Heart left ventricle (tissue), 13 donors: ENCODE results near the gene ASB2.

Source experiments
- POLR2A ChIP-seq, 2 donors: fragments of 450-650 bp; IDR thresholded peaks; one replicate each; pipeline ENCODE4 v1.6.1; 2017; ENCODE audit warnings: antibody characterized with exemption in 2 of 2, mild to moderate bottlenecking in 2 of 2, moderate library complexity in 2 of 2
- TF ChIP-seq, protein P1 (sequence below), 12 donors: fragments of 200-600 bp; sonication (generic) in 4 of 12; IDR thresholded peaks; one replicate each; pipeline versions ENCODE4 v1.5.0 to v1.8.0; 2018 to 2022; ENCODE audit warnings: antibody characterized with exemption in 12 of 12, mild to moderate bottlenecking in 5 of 12
- donor health status: ischemic (EF 13 %, LVEDD 7.1; RV severe dilation, severe dysfunction).
- donor health status: DM: no; HTN: yes; CAD: no.
- donor health status: DM: no; HTN: no; CAD: no.
- donor health status: ischemic (EF 25% LVEDD 6.9; RV normal size, moderate dysfunction).
- donor health status: ischemic (EF 25% LVEDD 5.7; RV mildly dilated, moderate dysfunction).
- donor health status: ischemic (EF 35%, LVEDD 5.7; RV mildly dilated, moderate dysfunction).
- donor health status: nonischemic (EF 11% LVEDD 7.7; RV severe dilation, severe dysfunction).
- donor health status: DM: yes; HTN: yes; CAD: no.
- donor health status: PGD.
- donor health status: ischemic (EF 29% LVEDD 5.4; RV normal size, mild dysfunction).
- donor health status: nonischemic (EF 23%, LVEDD 6.1; RV moderate dilation, normal function).

DNA sequence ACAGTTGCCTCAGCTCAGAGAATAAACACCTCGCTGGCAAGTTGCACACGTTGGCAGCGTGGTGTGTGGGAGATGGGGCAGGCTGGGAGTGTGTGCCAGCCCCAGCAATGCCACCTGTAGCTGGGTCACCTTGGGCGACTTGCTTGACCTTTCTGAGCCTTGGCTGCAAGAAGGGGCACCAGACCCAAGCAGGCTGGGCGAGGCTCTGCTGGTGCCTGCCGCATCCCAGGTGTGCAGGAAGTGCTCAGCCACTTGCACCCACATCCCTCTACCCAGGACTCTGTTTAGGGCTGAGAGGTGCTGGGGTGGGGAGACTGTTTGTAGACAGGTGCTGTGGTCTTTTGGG is 48.6 kb downstream of the ASB2 start:
- TF ChIP-seq, protein P1, sequence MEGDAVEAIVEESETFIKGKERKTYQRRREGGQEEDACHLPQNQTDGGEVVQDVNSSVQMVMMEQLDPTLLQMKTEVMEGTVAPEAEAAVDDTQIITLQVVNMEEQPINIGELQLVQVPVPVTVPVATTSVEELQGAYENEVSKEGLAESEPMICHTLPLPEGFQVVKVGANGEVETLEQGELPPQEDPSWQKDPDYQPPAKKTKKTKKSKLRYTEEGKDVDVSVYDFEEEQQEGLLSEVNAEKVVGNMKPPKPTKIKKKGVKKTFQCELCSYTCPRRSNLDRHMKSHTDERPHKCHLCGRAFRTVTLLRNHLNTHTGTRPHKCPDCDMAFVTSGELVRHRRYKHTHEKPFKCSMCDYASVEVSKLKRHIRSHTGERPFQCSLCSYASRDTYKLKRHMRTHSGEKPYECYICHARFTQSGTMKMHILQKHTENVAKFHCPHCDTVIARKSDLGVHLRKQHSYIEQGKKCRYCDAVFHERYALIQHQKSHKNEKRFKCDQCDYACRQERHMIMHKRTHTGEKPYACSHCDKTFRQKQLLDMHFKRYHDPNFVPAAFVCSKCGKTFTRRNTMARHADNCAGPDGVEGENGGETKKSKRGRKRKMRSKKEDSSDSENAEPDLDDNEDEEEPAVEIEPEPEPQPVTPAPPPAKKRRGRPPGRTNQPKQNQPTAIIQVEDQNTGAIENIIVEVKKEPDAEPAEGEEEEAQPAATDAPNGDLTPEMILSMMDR (IDR thresholded peaks at IDR 0.05) = no peak
- TF ChIP-seq POLR2A (IDR thresholded peaks at IDR 0.05) = no peak
